CD1c-positive myeloid dendritic cell (primary cell): ENCODE measurements around the gene ZNF274.
A peak's percentile ranks its signal among the peaks of the same experiment; 100 is the strongest.
"Not testable (repeated sequence)": the region's sequence is repeated elsewhere in the genome, so short reads cannot be mapped to it uniquely, and the experiment has no call there.

Experiments used
- DNase-seq: peaks from one replicate; pipeline ENCODE4 v3.0.0-alpha.2; 2016; ENCODE audit errors: extremely low spot score

Gene ZNF274

GRCh38 chr19:58182989-58183816 lies at the start of gene ZNF274:
TSS of gene ZNF274 (plus strand) at chr19:58183061. CDS start at chr19:58183966, 905 bp downstream.
- peak; percentile 96 for DNase-seq

- DNase-seq, result no peak
Measured at GRCh38 chr19:58134244-58134643, 48.6 kb upstream of the ZNF274 start.

DNA sequence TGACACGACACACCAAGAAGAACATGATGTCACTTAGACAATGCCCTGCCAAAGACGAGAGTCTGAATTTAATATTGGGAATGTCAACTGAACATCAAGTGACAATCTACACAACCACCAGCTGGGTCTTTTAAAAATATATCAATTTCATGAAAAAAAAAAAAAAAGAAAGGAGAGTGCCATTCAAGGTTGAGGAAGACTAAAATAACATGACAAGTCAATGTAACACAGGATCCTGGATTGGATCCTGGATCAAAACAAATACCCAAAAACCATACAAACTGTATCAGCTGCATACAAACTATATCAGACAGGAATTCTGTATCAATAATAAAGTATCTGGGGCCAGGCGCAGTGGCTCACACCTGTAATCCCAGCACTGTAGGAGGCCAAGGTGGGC lies 37.0 kb upstream of the ZNF274 start:
- DNase-seq, result no peak

GRCh38 chr19:58147475-58147874 lies 35.4 kb upstream of the ZNF274 start:
- DNase-seq, result not testable (repeated sequence)

DNA sequence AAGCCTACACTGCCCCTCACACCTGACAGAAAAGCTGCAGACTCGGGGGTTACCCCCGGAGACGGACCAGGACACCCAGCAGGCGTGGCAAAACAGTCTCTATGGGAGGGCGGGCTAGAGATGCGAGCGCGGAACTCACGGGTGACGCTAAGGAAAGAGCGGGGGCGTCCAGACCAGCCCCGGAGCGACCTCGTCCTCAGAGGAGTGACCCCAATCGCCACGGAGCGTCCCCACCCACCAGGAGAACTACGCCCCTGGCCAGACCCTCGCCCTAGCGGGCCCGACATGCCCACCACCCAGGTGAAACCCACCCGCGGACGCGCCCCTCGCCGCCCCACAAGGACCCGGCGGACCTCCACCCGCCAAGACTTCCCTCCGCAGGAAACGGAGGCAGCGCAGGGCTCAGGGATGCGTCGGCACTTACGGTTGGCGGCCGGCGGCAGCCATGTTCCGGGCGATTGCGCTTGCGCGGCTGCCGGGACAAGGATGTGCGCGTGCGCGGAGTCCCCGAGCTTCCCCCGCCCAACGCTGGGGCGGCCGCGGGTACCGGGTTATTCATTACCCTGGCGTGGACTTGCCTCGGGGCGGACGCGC lies 32.4 kb upstream of the ZNF274 start, which contains the start of gene ZNF329:
TSS of gene ZNF329 (minus strand) at position 462 of the 594 bp plus-strand sequence. CDS start 21,286 bp downstream, outside the sequence.
- DNase-seq, result peak; percentile 94

DNA sequence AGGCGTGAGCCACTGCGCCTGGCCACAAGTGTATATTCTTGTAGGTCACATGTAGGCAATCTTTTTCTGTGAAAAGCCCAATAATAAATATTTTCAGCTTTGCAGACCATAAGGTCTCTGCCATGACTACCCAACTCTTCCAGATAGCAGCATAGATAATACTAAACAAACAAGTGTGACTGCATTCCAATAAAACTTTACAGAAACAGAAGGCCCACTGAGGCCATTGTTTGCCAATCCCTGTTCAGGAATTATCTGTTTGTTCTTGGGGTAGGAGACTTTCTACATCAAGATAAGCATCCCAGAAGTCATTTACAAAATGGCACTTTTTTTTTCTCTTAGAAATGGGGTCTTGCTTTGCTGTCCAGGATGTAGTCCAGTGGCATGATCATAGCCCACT lies 29.5 kb upstream of the ZNF274 start:
- no peak for DNase-seq

DNA sequence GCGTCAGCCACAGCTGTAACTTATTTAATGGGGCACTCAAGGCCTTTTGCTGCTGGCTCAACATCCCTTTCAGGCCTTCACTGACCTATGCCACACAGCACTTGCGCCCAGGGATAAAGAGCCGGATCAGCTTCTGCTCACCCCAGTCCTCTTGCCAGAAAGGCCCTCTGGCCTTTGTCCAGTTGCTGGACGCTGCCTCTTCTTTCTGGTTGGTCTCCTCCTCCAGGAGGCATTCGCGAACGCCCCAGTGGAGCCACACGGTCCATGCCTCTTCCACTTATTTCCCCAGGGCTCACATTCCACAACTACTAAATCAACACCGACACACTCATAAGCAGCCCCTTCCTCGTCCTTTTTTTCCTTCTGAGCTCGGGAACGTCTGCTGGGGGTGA lies 28.6 kb upstream of the ZNF274 start:
- no peak for DNase-seq

DNA sequence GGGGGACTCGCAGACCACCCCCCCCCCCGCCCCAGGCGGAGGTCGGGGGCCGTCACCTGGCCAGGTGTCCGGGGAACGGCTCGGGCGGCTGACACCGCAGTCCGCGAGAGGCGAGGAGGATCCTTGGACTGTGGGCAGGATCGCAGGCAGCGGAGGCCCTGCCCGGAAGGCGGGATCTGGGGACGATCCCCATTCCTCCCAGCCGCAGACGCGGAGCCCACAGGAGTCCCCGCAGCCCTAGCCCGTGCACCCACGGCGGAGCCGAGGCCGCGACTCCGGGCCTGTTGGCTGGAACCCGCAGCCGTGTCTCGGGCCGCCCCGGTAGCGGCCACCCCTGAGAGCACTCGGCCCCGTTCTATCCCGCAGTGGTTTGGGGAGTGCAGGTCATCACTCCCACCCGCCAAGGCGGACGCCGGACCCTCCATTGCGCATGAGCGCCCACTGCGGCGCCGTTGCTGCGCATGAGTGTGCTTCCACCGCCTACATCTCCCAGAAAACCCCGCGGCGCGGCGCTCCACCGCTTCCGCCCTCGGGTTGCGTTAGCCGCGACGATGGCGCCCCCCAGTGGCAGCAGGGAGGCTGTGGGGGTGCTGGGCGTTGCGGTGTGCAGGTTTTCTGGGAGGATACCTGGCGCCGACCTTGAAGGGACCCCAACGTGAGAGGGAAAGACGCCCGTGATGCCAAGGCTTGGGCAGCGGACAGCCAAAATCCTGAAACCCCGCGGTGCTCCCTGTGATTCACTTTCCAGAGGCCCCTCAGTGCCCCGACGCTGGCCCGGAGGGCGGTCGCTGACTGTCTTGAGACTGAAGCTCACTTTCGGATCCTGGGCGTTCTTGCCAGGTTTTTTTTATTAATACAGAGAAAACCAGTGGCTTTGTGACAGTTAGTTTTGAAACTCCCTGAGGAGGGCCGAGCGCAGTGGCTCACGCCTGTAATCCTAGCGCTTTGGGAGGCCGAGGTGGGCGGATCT lies 27.9 kb upstream of the ZNF274 start:
- peak; percentile 98 for DNase-seq

DNA sequence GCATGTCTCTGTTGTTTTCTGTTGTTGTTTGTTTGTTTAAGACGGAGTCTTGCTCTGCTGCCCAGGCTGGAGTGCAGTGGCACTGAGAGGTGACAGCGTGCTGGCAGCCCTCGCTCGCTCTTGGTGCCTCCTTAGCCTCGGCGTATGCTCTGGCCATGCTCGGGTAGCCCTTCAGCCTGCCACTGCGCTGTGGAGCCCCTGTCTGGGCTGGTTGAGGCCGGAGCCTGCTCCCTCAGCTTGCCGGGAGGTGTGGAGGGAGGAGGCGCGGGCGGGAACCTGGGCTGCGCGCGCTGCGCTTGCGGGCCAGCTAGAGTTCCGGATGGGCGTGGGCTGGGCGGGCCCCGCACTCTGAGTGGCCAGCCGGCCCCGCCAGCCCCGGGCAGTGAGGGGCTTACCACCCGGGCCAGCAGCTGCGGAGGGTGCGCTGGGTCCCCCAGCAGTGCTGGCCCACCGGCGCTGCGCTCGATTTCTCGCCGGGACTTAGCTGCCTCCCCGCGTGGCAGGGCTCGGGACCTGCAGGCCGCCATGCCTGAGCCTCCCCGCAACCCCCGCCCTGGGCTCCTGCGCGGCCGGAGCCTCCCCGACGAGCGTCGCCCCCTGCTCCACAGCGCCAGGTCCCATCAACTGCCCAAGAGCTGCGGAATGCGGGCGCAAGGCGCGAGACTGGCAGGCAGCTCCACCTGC lies 25.7 kb upstream of the ZNF274 start:
- no peak for DNase-seq

- DNase-seq, result no peak
Measured at GRCh38 chr19:58166268-58166667, 16.6 kb upstream of the ZNF274 start.

GRCh38 chr19:58166708-58167280 lies 16.1 kb upstream of the ZNF274 start:
- DNase-seq, result no peak

DNA sequence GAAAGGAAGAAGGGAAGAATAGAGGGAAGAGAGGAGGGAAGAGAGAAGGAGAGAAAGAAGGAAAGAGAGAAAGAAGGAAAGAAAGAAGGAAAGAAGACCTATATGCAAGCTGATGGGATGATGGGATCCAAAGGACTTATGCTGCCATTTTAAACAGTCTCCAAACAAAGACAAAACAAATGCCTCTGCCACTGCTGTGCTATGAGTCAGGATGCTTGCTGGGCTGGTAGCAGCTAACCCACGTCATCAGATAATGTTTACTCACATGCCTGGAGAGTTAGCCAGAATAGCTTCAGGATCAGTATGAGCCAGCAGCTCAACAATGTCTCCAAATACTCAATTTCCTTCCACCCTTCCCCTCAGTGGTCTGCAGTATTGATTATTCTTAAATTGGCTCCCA lies 12.0 kb upstream of the ZNF274 start:
- no peak for DNase-seq

DNA sequence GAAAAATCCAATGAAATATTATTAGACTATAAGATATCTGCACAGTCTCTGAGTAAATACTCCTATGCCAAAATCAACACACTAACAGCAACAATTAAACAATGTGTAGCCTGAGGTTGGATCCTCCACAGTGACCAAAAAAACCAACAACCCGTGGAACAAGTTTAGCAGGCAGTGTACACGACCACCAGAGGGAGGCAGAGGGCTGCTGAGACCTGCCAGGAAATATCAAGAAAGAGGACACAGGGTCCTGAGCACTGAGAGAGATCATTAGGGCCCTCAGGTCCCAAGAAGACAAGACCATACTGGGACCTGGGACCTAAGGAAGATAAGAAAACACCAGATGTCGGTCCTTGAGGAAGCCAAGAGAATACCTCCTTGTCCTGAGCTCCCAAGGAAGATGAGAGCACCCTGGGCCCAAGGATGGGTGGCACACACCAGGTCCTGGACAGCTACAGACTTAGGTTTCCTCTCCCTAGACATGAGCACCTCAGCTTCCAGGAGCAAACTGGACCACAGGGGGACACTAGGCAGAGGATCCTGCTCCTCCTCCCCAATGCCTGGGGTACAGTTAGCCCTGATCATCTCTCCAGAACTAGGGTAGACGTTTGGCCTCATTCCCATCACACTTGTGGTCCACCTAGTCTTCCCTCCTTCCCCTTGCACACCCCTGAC lies 822 bp upstream of the ZNF274 start:
- DNase-seq, result peak; percentile 47

- peak; percentile 96 for DNase-seq
Measured at GRCh38 chr19:58182577-58182988, 278 bp upstream of the ZNF274 start.

GRCh38 chr19:58183817-58184215 lies 955 bp downstream of the ZNF274 start:
- DNase-seq, result no peak

GRCh38 chr19:58196901-58197616 lies 14.2 kb downstream of the ZNF274 start:
- DNase-seq, result peak; percentile 24

DNA sequence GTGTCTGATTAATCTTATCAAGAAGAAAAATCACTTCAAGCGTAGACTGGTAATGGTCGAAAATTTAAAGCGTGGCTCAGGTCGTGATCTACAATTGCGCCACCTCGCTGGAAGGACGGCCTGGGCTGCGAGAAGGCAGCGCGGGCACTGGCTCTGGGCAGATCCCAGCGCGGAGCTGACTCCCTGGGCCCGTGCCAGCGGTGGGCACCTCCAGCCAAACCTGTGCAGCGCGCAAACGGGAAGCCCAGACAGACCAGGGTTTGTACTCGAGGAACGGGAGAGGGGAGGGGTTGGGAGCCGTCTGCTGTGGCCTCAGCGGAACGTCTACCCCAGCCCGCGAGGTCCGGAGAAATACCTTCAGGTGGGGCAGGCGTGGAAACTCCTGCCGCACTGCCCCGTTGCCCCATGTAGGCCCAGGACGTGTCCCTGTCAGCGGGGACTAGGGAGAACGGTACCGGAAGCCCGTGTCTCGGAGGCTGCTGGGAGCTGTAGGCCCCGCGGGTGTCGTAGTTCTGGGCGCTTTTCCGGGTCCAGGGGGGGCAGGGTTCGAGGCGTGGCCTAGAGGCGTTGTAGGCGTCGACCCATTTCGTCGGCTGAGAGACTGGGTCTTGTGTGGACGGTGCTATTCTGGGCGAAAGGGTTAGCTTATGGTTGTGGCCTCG lies 21.1 kb downstream of the ZNF274 start:
- DNase-seq, result no peak

- no peak for DNase-seq
Measured at GRCh38 chr19:58204566-58204965, 21.7 kb downstream of the ZNF274 start.

DNA sequence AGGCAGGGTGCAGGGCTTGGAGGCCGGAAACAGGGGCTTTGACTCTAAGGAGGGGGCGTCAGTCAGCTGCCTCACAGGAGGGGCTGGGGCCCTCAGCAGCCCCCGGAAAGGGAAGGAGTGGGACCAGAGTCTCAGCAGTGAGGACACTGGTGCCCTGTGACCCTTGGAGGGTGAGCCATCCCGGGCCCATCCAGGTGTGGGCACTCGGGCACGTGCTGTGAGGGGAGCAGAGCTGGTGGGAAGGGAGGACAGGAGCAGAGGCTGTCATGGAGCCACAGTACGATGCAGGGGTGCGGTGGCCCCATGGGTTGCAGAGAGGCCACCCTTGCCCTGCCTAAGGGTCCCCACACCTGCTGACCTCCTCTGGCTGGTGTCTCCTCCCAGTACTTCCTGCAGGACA lies 26.7 kb downstream of the ZNF274 start:
- no peak for DNase-seq
